Left forelimb (tissue), 1 donor: Measurements from ENCODE around the gene LRRC71.

ENCODE experiments used
- DNase-seq: peaks from one replicate; pipeline ENCODE4 v3.0.0-alpha.2; 2018; ENCODE audit warnings: low spot score

The LRRC71 gene

GRCh38 chr1:156927215-156928042 is 7.0 kb downstream of the LRRC71 start:
- peak; percentile 84 for DNase-seq

GRCh38 chr1:156928043-156928602 is 7.7 kb downstream of the LRRC71 start:
- DNase-seq, result no peak

- DNase-seq, result no peak
Measured at GRCh38 chr1:156929596-156930238, 9.3 kb downstream of the LRRC71 start.

GRCh38 chr1:156930483-156930882 is 10.1 kb downstream of the LRRC71 start:
- no peak for DNase-seq

- DNase-seq, result no peak
Measured at GRCh38 chr1:156931211-156931952, 10.9 kb downstream of the LRRC71 start.

- no peak for DNase-seq
Measured at GRCh38 chr1:156931974-156932710, 11.7 kb downstream of the LRRC71 start.

GRCh38 chr1:156933136-156933535 is 12.7 kb downstream of the LRRC71 start:
- no peak for DNase-seq

- no peak for DNase-seq
Measured at GRCh38 chr1:156935505-156936128, 15.2 kb downstream of the LRRC71 start.

GRCh38 chr1:156936191-156936590 is 15.8 kb downstream of the LRRC71 start:
- no peak for DNase-seq

- no peak for DNase-seq
Measured at GRCh38 chr1:156936721-156937220, 16.3 kb downstream of the LRRC71 start.

- DNase-seq, result no peak
Measured at GRCh38 chr1:156937883-156938282, 17.5 kb downstream of the LRRC71 start.

GRCh38 chr1:156938813-156939212 is 18.4 kb downstream of the LRRC71 start:
- no peak for DNase-seq

- no peak for DNase-seq
Measured at GRCh38 chr1:156939786-156940334, 19.4 kb downstream of the LRRC71 start.

GRCh38 chr1:156941675-156942074 is 21.2 kb downstream of the LRRC71 start:
- DNase-seq, result no peak

GRCh38 chr1:156942176-156942575 is 21.7 kb downstream of the LRRC71 start:
- no peak for DNase-seq

- no peak for DNase-seq
Measured at GRCh38 chr1:156942576-156942975, 22.1 kb downstream of the LRRC71 start.

- DNase-seq, result no peak
Measured at GRCh38 chr1:156943756-156944155, 23.3 kb downstream of the LRRC71 start.

GRCh38 chr1:156944268-156944667 is 23.8 kb downstream of the LRRC71 start:
- no peak for DNase-seq

- no peak for DNase-seq
Measured at GRCh38 chr1:156944848-156945247, 24.4 kb downstream of the LRRC71 start.

GRCh38 chr1:156945881-156946661 is 25.6 kb downstream of the LRRC71 start:
- no peak for DNase-seq
